Subcutaneous adipose tissue (tissue), 4 donors: ENCODE results near the gene IHH. TPM values are rescaled to one million over a fixed set of nuclear protein-coding genes. Genes with fewer than 3 reads are reported as not detected.

ENCODE experiments used
- CTCF ChIP-seq: fragments of 450-650 bp; IDR thresholded peaks from one replicate; pipeline ENCODE4 v1.5.1; 2016; ENCODE audit warnings: low read depth, mild to moderate bottlenecking, control low read depth, antibody characterized with exemption, moderate library complexity
- total RNA-seq, 4 donors: library from RNA; depleted of rRNA; stranded (reverse); fragments of >200 nt; gene quantifications; one replicate each; pipeline ENCODE4 v1.1.0, GENCODE V29; 2016

The IHH gene
- total RNA-seq, 4 donors from 2014 or later: 0.33 TPM; not detected in 3

- no peak for TF ChIP-seq CTCF
Observed at GRCh38 chr2:219095406-219095935, 34.8 kb upstream of the IHH start.

- no peak for TF ChIP-seq CTCF
Observed at GRCh38 chr2:219094171-219094570, 33.5 kb upstream of the IHH start.

- TF ChIP-seq CTCF: no peak
Observed at GRCh38 chr2:219090436-219091299, 29.9 kb upstream of the IHH start.

GRCh38 chr2:219089330-219089729 is 28.6 kb upstream of the IHH start:
- no peak for TF ChIP-seq CTCF

GRCh38 chr2:219087848-219088247 is 27.1 kb upstream of the IHH start:
- no peak for TF ChIP-seq CTCF

- no peak for TF ChIP-seq CTCF
Observed at GRCh38 chr2:219087361-219087760, 26.6 kb upstream of the IHH start.

- no peak for TF ChIP-seq CTCF
Observed at GRCh38 chr2:219086196-219086595, 25.5 kb upstream of the IHH start.
